NCI-H2107 treated with DMSO at 0.1 percent for 48 hours (cell line): Measurements from ENCODE around the gene SCN2B.

ENCODE experiments used
- DNase-seq: peaks from one replicate; lab custom pipeline; 2025; ENCODE audit not compliant: unreplicated experiment; lab: John Stamatoyannopoulos, UW

Gene SCN2B

GRCh38 chr11:118135796-118136165, 40.7 kb downstream of the SCN2B start:
- DNase-seq = no peak

GRCh38 chr11:118135051-118135795, 41.2 kb downstream of the SCN2B start:
- DNase-seq = no peak

- DNase-seq = no peak
Measured at GRCh38 chr11:118133816-118134215, 42.6 kb downstream of the SCN2B start.

- DNase-seq = no peak
Measured at GRCh38 chr11:118132385-118133151, 43.9 kb downstream of the SCN2B start.

GRCh38 chr11:118129471-118130172, 46.8 kb downstream of the SCN2B start:
- DNase-seq = no peak

- DNase-seq = no peak
Measured at GRCh38 chr11:118128721-118129470, 47.5 kb downstream of the SCN2B start.

- DNase-seq = no peak
Measured at GRCh38 chr11:118128310-118128709, 48.1 kb downstream of the SCN2B start.

- DNase-seq = no peak
Measured at GRCh38 chr11:118126082-118126838, 50.2 kb downstream of the SCN2B start.

GRCh38 chr11:118124929-118125535, 51.4 kb downstream of the SCN2B start:
- DNase-seq = peak; percentile 32

GRCh38 chr11:118120793-118121192, 55.6 kb downstream of the SCN2B start:
- DNase-seq = no peak

GRCh38 chr11:118117790-118118601, 58.4 kb downstream of the SCN2B start:
- DNase-seq = no peak

GRCh38 chr11:118115048-118115447, 61.4 kb downstream of the SCN2B start:
- DNase-seq = no peak

- no peak for DNase-seq
Measured at GRCh38 chr11:118114266-118114665, 62.2 kb downstream of the SCN2B start.

- DNase-seq = no peak
Measured at GRCh38 chr11:118112711-118113430, 63.6 kb downstream of the SCN2B start.
